GM23338 (cell line): Measurements from ENCODE around the gene COL16A1. TPM values are rescaled to one million over a fixed set of nuclear protein-coding genes. Genes with fewer than 3 reads are reported as not detected.

Source experiments
- ATAC-seq: fragments of 200-7000 bp; cut with Tn5 transposase; 3 replicates; pipeline ENCODE4 v1.9.1; 2020
- DNase-seq: peaks from one replicate; pipeline ENCODE4 v3.0.0-alpha.2; 2015; ENCODE audit warnings: low spot score
- H2AFZ ChIP-seq: fragments of 200-600 bp; sonication (generic); 2 replicates; pipeline ENCODE4 v1.8.0; 2016; ENCODE audit warnings: antibody characterized with exemption, mild to moderate bottlenecking, moderate library complexity
- H3F3A ChIP-seq: fragments of 200-600 bp; sonication (generic); replicated peaks from 2 replicates; pipeline ENCODE4 v1.8.0; 2017; ENCODE audit warnings: antibody characterized with exemption, mixed run types, low read depth
- H3K27ac ChIP-seq: fragments of 200-600 bp; sonication (generic); 2 replicates; pipeline ENCODE4 v1.6.1; 2016; ENCODE audit warnings: low read depth
- H3K27me3 ChIP-seq: fragments of 200-600 bp; sonication (generic); 2 replicates; pipeline ENCODE4 v1.8.0; 2016; ENCODE audit warnings: mild to moderate bottlenecking, mixed run types, moderate library complexity; ENCODE audit not compliant: insufficient read depth
- H3K36me3 ChIP-seq: fragments of 200-600 bp; sonication (generic); 2 replicates; pipeline ENCODE4 v1.8.0; 2016; ENCODE audit warnings: mild to moderate bottlenecking; ENCODE audit not compliant: insufficient read depth
- H3K4me1 ChIP-seq: fragments of 200-600 bp; sonication (generic); 2 replicates; pipeline ENCODE4 v1.8.0; 2016; ENCODE audit warnings: mild to moderate bottlenecking, moderate library complexity; ENCODE audit not compliant: insufficient read depth
- H3K4me2 ChIP-seq: fragments of 200-600 bp; sonication (generic); 2 replicates; pipeline ENCODE4 v1.7.1; 2017; ENCODE audit warnings: mixed run types
- H3K4me3 ChIP-seq: fragments of 200-600 bp; sonication (generic); 2 replicates; pipeline ENCODE4 v1.6.1; 2016; ENCODE audit warnings: mixed run types
- H3K79me2 ChIP-seq: fragments of 200-600 bp; sonication (generic); replicated peaks from 2 replicates; pipeline ENCODE4 v1.8.0; 2017; ENCODE audit warnings: mild to moderate bottlenecking; ENCODE audit not compliant: insufficient read depth
- H3K9me2 ChIP-seq: fragments of 200-600 bp; sonication (generic); 2 replicates; pipeline ENCODE4 v1.8.0; 2017; ENCODE audit not compliant: insufficient read depth
- H4K20me1 ChIP-seq: fragments of 200-600 bp; sonication (generic); replicated peaks from 2 replicates; pipeline ENCODE4 v1.8.0; 2017; ENCODE audit warnings: mild to moderate bottlenecking; ENCODE audit not compliant: insufficient read depth
- H3K27ac Mint-ChIP-seq: 2 replicates; pipeline ENCODE4 v1.8.0; 2020; ENCODE audit warnings: inconsistent platforms, mild to moderate bottlenecking, moderate library complexity, mixed read lengths
- H3K27me3 Mint-ChIP-seq: 3 replicates; pipeline ENCODE4 v1.8.0; 2022; ENCODE audit warnings: low read depth, mild to moderate bottlenecking, moderate library complexity, mixed read lengths, inconsistent platforms; ENCODE audit not compliant: insufficient read depth, poor library complexity
- H3K36me3 Mint-ChIP-seq: 3 replicates; pipeline ENCODE4 v1.8.0; 2021; ENCODE audit warnings: low read depth, mild to moderate bottlenecking, inconsistent platforms, moderate library complexity, mixed read lengths
- H3K4me1 Mint-ChIP-seq: 3 replicates; pipeline ENCODE4 v1.8.0; 2020; ENCODE audit warnings: mild to moderate bottlenecking, inconsistent platforms, mixed read lengths
- H3K4me3 Mint-ChIP-seq: 3 replicates; pipeline ENCODE4 v1.8.0; 2021; ENCODE audit warnings: moderate library complexity, mild to moderate bottlenecking, inconsistent platforms, mixed read lengths
- H3K9me3 Mint-ChIP-seq: 3 replicates; pipeline ENCODE4 v1.8.0; 2020; ENCODE audit warnings: moderate library complexity, mild to moderate bottlenecking, inconsistent platforms, mixed read lengths
- ETS1 ChIP-seq: IDR thresholded peaks from 2 replicates; pipeline ENCODE4 v1.6.1; 2016; ENCODE audit warnings: antibody characterized with exemption
- EZH2phosphoT487 ChIP-seq: fragments of 200-600 bp; sonication (generic); IDR thresholded peaks from one replicate; pipeline ENCODE4 v1.8.1; 2018; ENCODE audit warnings: antibody characterized with exemption; ENCODE audit not compliant: unreplicated experiment
- JUNB ChIP-seq: IDR thresholded peaks from one replicate; pipeline ENCODE4 v1.6.1; 2016; ENCODE audit warnings: antibody characterized with exemption; ENCODE audit not compliant: unreplicated experiment
- NANOG ChIP-seq: IDR thresholded peaks from 2 replicates; pipeline ENCODE4 v1.6.1; 2016; ENCODE audit warnings: antibody characterized with exemption, borderline replicate concordance
- STAT1 ChIP-seq: IDR thresholded peaks from one replicate; pipeline ENCODE4 v1.6.1; 2016; ENCODE audit warnings: antibody characterized with exemption; ENCODE audit not compliant: unreplicated experiment
- ZNF331 ChIP-seq: fragments of 250-450 bp; sonication (Bioruptor Pico); IDR thresholded peaks from 2 replicates; pipeline ENCODE4 v1.5.0; 2020; ENCODE audit warnings: low read depth, mild to moderate bottlenecking, moderate library complexity
- polyA plus RNA-seq: library from polyadenylated mRNA; unstranded; fragments of >200 nt; fragmentation: Nextera tagmentation; extraction: Ambion mirVana; gene quantifications from 2 replicates; pipeline ENCODE4 v1.2.1, GENCODE V29; 2016
- total RNA-seq: library from RNA; depleted of rRNA; stranded (reverse); fragments of >200 nt; shearing (Covaris generic); gene quantifications from 2 replicates; pipeline ENCODE4 v1.2.3, GENCODE V29; 2014
- TF ChIP-seq, protein P1 (sequence below): IDR thresholded peaks from one replicate; pipeline ENCODE4 v1.6.1; 2018; ENCODE audit warnings: antibody characterized with exemption; ENCODE audit not compliant: unreplicated experiment
- TF ChIP-seq, protein P2 (sequence below), 2 experiments: fragments of 200-600 bp in 1 of 2; sonication (generic) in 1 of 2; conservative IDR thresholded peaks; 2 replicates each; pipeline versions ENCODE4 v1.5.1 to v1.6.1; 2016 to 2017; ENCODE audit warnings: antibody characterized with exemption in 2 of 2, low read depth in 2 of 2, mild to moderate bottlenecking in 2 of 2, moderate library complexity in 1 of 2
- TF ChIP-seq, protein P3 (sequence below): fragments of 250-450 bp; sonication (Bioruptor Pico); IDR thresholded peaks from 2 replicates; pipeline ENCODE4 v1.5.0; 2020; ENCODE audit warnings: mild to moderate bottlenecking, moderate library complexity

The COL16A1 gene
- total and polyA plus RNA-seq, 2 experiments from 2014 or later = 4.2 to 13.2 TPM

DNA sequence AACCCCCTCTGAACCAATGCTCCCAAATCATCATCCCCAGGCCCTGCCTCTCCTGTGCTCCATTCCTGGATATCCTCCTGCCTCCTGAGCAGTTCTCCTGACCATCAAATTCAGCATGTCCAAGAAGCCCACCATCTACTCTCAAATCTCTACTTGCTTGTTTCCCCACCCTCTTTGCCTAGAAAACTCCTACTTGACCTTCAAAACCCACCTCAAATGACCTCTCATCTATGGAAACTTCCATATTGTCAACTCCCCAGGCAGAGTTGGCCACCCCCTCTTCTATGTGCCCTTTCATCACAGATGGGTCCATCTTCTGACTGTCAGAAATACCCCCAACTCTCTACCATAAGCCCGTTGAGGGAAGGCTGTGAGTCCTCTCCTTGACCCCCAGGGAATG lies 43.5 kb upstream of the COL16A1 start:
- H3K27ac ChIP-seq = no peak overlapping the region
- H3K4me1 ChIP-seq = peaks cover 20% of the 10 kb centered on the region
- no peaks in the 10 kb centered on the region for H3K36me3 ChIP-seq
- no peaks in the 10 kb centered on the region for H3F3A ChIP-seq
- Mint-ChIP-seq H3K27ac (peak overlapping the region; percentile 4; the same call in 1 of the 2 replicates), H3K9me3 (no peaks in the 10 kb centered on the region), H3K27me3 (peaks cover 18% of the 10 kb centered on the region), H3K4me1 (peaks cover 57% of the 10 kb centered on the region), H3K4me3 (no peak overlapping the region; the same call in 2 of the 3 replicates), H3K36me3 (no peaks in the 10 kb centered on the region; the same call in 2 of the 3 replicates)
- no peaks in the 10 kb centered on the region for H3K79me2 ChIP-seq
- no peak overlapping the region for H3K4me3 ChIP-seq
- ATAC-seq = no peak
- TF ChIP-seq, protein P1, sequence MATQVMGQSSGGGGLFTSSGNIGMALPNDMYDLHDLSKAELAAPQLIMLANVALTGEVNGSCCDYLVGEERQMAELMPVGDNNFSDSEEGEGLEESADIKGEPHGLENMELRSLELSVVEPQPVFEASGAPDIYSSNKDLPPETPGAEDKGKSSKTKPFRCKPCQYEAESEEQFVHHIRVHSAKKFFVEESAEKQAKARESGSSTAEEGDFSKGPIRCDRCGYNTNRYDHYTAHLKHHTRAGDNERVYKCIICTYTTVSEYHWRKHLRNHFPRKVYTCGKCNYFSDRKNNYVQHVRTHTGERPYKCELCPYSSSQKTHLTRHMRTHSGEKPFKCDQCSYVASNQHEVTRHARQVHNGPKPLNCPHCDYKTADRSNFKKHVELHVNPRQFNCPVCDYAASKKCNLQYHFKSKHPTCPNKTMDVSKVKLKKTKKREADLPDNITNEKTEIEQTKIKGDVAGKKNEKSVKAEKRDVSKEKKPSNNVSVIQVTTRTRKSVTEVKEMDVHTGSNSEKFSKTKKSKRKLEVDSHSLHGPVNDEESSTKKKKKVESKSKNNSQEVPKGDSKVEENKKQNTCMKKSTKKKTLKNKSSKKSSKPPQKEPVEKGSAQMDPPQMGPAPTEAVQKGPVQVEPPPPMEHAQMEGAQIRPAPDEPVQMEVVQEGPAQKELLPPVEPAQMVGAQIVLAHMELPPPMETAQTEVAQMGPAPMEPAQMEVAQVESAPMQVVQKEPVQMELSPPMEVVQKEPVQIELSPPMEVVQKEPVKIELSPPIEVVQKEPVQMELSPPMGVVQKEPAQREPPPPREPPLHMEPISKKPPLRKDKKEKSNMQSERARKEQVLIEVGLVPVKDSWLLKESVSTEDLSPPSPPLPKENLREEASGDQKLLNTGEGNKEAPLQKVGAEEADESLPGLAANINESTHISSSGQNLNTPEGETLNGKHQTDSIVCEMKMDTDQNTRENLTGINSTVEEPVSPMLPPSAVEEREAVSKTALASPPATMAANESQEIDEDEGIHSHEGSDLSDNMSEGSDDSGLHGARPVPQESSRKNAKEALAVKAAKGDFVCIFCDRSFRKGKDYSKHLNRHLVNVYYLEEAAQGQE = no peak
- TF ChIP-seq ETS1 (no peak), ZNF331 (CRISPR knock-in tag) (no peak), JUNB (no peak), STAT1 (no peak), NANOG (no peak), EZH2phosphoT487 (no peak)
- TF ChIP-seq, protein P2, sequence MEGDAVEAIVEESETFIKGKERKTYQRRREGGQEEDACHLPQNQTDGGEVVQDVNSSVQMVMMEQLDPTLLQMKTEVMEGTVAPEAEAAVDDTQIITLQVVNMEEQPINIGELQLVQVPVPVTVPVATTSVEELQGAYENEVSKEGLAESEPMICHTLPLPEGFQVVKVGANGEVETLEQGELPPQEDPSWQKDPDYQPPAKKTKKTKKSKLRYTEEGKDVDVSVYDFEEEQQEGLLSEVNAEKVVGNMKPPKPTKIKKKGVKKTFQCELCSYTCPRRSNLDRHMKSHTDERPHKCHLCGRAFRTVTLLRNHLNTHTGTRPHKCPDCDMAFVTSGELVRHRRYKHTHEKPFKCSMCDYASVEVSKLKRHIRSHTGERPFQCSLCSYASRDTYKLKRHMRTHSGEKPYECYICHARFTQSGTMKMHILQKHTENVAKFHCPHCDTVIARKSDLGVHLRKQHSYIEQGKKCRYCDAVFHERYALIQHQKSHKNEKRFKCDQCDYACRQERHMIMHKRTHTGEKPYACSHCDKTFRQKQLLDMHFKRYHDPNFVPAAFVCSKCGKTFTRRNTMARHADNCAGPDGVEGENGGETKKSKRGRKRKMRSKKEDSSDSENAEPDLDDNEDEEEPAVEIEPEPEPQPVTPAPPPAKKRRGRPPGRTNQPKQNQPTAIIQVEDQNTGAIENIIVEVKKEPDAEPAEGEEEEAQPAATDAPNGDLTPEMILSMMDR (conservative IDR thresholded peaks at IDR 0.05; ENCODE audit: low read depth in 2 of 2) = no peak
- TF ChIP-seq, protein P3, sequence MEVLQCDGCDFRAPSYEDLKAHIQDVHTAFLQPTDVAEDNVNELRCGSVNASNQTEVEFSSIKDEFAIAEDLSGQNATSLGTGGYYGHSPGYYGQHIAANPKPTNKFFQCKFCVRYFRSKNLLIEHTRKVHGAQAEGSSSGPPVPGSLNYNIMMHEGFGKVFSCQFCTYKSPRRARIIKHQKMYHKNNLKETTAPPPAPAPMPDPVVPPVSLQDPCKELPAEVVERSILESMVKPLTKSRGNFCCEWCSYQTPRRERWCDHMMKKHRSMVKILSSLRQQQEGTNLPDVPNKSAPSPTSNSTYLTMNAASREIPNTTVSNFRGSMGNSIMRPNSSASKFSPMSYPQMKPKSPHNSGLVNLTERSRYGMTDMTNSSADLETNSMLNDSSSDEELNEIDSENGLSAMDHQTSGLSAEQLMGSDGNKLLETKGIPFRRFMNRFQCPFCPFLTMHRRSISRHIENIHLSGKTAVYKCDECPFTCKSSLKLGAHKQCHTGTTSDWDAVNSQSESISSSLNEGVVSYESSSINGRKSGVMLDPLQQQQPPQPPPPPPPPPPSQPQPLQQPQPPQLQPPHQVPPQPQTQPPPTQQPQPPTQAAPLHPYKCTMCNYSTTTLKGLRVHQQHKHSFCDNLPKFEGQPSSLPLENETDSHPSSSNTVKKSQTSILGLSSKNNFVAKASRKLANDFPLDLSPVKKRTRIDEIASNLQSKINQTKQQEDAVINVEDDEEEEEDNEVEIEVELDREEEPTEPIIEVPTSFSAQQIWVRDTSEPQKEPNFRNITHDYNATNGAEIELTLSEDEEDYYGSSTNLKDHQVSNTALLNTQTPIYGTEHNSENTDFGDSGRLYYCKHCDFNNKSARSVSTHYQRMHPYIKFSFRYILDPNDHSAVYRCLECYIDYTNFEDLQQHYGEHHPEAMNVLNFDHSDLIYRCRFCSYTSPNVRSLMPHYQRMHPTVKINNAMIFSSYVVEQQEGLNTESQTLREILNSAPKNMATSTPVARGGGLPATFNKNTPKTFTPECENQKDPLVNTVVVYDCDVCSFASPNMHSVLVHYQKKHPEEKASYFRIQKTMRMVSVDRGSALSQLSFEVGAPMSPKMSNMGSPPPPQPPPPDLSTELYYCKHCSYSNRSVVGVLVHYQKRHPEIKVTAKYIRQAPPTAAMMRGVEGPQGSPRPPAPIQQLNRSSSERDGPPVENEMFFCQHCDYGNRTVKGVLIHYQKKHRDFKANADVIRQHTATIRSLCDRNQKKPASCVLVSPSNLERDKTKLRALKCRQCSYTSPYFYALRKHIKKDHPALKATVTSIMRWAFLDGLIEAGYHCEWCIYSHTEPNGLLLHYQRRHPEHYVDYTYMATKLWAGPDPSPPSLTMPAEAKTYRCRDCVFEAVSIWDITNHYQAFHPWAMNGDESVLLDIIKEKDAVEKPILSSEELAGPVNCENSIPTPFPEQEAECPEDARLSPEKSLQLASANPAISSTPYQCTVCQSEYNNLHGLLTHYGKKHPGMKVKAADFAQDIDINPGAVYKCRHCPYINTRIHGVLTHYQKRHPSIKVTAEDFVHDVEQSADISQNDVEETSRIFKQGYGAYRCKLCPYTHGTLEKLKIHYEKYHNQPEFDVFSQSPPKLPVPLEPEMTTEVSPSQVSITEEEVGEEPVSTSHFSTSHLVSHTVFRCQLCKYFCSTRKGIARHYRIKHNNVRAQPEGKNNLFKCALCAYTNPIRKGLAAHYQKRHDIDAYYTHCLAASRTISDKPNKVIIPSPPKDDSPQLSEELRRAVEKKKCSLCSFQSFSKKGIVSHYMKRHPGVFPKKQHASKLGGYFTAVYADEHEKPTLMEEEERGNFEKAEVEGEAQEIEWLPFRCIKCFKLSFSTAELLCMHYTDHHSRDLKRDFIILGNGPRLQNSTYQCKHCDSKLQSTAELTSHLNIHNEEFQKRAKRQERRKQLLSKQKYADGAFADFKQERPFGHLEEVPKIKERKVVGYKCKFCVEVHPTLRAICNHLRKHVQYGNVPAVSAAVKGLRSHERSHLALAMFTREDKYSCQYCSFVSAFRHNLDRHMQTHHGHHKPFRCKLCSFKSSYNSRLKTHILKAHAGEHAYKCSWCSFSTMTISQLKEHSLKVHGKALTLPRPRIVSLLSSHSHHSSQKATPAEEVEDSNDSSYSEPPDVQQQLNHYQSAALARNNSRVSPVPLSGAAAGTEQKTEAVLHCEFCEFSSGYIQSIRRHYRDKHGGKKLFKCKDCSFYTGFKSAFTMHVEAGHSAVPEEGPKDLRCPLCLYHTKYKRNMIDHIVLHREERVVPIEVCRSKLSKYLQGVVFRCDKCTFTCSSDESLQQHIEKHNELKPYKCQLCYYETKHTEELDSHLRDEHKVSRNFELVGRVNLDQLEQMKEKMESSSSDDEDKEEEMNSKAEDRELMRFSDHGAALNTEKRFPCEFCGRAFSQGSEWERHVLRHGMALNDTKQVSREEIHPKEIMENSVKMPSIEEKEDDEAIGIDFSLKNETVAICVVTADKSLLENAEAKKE (CRISPR knock-in tag) = no peak
- H2AFZ ChIP-seq = no peak overlapping the region
- no peaks in the 10 kb centered on the region for H3K9me2 ChIP-seq
- no peak overlapping the region for H3K4me2 ChIP-seq
- no peak for DNase-seq
- H4K20me1 ChIP-seq = no peaks in the 10 kb centered on the region
- no peaks in the 10 kb centered on the region for H3K27me3 ChIP-seq
